HG03280 (cell line): ENCODE data around the gene RERE.
A peak's percentile ranks its signal among the peaks of the same experiment; 100 is the strongest.
"Not testable (repeated sequence)": the region's sequence is repeated elsewhere in the genome, so short reads cannot be mapped to it uniquely, and the experiment has no call there.

Source experiments
- ATAC-seq: cut with Tn5 transposase; IDR thresholded peaks from one replicate; pipeline ENCODE4 v1.9.1; 2021; ENCODE audit warnings: mild to moderate bottlenecking, moderate library complexity; ENCODE audit not compliant: unreplicated experiment

The RERE gene

GRCh38 chr1:8525558-8526275 lies 291.7 kb downstream of the RERE start:
- ATAC-seq = no peak

GRCh38 chr1:8525216-8525557 lies 292.3 kb downstream of the RERE start:
- ATAC-seq = no peak

GRCh38 chr1:8524627-8525157 lies 292.7 kb downstream of the RERE start:
- ATAC-seq = no peak

- no peak for ATAC-seq
These were observed 293.7 kb downstream of the RERE start for GRCh38 chr1:8523666-8524206.

- no peak for ATAC-seq
These were observed 296.9 kb downstream of the RERE start for GRCh38 chr1:8520483-8520966.

DNA sequence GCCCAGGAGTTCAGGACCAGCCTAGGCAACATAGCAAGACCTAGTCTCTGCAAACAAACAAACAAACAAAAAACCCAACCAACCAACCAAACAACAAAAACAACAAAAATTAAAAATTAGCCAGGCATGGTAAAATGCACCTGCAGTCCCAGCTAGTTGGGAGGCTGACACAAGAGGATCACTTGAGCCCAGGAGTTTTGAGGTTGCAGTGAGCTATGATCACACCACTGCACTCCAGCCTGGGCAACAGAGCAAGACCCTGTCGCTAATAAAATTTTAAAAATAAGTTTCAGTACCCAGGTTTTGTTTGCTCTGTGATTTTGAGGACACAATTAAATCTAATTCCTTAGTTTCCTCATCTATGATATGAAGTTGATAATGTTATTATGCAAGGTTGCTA lies 298.3 kb downstream of the RERE start:
- ATAC-seq = no peak

GRCh38 chr1:8518490-8518801 lies 299.0 kb downstream of the RERE start:
- ATAC-seq = no peak

DNA sequence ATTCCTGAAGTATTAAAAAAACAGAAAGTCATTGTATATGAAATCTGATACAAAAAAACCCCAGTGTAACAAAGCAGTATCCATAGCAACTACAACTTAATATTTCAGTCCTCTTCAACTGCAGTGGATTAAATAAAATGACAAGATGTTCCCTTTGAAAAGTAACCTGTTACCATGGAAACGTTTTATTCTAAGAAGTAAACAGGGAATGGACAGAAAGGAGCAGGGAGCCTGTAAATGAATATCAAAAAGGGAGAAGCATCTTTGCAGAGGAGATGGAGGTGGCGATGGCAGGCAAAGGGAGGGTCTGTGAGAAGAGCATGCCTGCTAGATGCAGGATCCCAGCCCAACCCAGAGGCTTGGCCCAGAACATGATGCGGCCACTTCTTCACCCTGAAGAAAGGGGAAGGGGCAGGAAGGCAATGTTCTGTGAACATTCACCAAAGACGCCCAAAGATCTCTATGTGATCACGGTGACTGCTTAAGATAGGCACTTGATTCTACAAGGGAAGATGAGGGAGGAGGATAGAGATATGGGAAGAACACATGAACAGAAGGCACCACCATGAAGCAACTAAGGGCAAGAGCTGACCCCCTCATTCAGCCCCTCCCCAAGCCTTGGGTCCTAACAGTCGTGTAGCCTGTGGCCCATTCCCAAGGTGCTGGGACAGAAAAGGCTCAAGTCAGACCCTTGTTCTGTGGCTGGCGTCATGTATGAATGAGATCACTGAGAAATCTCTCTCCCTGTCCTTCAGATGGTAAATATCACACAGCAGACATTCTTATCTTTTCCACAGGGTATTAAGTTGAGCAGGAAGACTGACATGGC lies 299.6 kb downstream of the RERE start:
- no peak for ATAC-seq

GRCh38 chr1:8516793-8517556 lies 300.5 kb downstream of the RERE start:
- no peak for ATAC-seq

DNA sequence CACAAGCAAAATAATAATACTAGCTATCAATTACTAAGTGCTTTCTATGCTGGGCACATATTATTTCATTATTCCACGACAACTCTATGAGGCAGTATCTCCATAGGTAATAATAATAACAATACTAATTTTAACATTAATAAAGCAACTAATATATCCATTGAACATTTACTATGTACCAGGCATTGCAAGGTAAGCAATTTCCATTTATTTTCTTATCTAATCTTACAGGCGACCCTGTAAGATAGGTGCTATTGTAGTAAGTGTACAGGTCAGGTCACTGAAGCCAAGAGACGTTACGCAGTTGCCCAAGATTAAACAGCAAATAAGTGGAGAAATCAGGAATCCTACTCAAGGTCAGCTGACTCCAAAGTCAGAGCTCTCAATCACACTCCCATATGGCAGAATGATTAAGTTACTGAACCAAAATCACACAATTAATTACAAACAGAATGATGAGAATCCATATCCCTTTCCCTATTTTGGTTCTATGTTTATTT lies 301.1 kb downstream of the RERE start:
- no peak for ATAC-seq

DNA sequence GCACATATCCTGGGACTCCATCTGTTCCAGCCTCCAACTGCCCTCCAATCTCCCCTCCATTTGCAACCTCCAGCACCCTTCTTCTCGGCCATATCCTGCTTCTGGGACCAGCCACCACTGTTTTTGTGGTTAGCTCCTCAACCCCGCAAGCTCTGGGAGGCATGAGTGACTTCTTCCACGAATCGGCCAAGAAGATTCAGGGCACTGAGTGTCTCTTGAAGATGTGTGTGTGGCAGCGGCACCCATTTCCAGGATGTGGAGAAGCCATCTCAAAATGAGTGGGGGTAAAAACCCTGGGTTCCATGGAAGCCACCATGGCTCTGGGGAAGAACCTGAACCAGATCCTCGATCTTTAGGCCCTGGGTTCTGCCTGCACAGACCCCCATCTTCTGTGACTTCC lies 304.9 kb downstream of the RERE start:
- no peak for ATAC-seq

DNA sequence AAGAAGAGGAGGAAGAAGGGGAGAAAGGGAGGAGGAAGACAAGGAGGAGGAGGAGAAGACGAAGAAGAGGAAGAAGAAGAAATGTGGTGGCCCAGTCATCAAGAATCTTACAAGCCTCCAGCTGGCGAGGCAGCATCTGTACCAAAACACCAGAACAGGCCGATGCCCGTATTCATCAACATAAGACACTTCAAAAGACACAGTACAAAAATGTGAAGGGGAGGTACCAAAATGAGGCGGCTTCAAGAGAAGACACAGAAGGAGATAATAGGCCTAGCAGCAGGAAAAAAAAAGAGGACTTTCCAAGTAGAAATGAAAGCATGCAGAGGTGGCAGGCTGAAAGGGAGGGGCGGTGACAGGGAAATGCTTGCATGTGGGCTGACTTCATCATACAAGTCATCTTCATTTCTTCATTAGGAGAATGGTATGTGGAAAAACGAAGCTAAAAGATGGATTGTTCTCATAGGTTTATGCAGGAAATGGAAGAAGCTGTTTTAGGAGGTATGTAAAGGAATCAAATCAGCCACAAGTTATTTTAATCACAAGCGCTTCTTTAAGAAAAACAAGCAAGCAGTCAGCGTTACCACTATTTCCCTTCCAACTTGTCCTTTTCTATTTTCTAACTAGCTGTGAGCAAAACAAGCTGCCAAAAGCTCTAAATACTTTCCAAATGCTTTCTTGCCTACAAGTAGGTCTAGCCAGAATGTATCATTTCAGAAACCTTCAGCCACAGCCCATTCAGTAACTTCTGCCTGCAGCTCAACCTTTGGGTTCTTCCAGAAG lies 307.2 kb downstream of the RERE start:
- ATAC-seq = no peak

DNA sequence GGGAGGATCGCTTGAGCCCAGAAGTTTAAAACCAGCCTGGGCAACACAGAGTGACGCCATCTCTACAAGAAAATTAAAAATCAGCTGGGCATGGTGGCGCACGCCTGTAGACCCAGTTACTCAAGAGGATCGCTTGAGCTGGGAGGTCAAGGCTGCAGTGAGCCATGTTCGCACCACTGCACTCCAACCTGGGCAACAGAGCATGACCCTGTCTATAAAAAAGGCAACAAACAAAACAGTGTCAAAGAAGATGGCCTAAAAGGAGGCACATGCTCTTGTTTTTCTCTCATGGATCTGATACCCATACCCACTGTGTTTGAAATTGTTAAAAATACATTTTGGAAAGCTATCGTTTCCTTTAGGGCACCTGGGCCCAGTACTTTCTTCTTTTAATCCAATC lies 307.9 kb downstream of the RERE start:
- no peak for ATAC-seq

GRCh38 chr1:8506995-8507615 lies 310.3 kb downstream of the RERE start:
- no peak for ATAC-seq

DNA sequence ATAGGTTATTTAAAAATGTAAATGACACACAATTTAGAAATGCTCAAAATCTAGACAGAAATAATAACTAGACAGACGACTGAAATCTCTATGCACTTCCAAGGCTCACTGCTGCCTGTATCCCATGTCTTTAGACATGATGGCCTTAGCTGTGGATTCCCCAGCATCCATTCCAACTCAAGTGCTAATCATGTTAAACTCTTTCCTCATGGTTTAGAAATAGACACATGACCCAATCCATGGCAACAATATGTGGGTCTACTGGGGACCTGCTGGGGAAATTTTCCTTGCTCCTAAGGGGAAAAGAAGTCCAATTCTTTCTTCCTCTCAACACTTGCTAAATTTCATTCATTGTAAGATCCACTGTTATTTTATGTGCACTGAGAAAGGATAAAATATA lies 311.0 kb downstream of the RERE start:
- no peak for ATAC-seq

GRCh38 chr1:8503842-8504241 lies 313.6 kb downstream of the RERE start:
- ATAC-seq = no peak

DNA sequence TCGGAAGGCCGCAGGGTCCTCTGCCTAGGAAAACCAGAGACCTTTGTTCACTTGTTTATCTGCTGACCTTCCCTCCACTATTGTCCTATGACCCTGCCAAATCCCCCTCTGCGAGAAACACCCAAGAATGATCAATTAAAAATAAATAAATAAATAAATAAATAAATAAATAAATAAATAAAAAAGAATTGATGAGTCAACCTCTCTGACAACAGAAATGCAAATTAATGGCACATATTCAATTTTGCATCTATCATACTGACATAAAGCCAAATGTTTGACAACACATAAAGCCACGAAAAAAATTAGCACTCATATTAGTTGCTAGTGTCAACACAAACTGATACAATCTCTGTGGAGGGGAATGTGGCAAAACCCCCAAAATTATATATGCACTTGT lies 314.5 kb downstream of the RERE start:
- not testable (repeated sequence) for ATAC-seq

DNA sequence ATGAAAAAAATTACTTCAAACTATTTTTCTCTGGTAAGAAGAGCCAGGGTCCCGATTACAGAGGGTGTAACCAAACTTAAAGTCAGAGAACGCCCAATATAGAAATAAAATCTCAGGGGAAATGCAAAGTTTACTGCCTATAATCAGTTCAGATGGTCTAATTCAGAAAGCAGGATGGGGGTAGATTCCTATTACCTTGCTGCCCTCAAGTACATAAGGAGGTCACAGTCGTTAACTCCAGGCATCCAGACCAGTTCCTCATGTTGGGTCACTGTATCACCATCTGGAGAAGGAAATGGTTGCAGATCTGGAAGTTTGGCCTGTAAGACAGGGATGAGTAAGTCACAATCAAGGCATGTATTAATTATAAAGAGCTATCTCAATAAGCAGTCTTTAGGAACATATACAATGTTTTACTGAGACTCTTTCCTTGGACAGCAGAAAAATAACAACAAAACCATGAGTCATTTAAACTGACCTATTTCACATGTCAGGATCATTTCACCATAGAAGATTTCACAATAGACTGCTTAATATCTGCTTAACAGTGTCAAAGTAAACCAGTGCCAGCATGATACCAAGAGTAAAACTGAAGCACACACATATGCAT lies 320.1 kb downstream of the RERE start:
- no peak for ATAC-seq

- peak; percentile 53 for ATAC-seq
These were observed 321.0 kb downstream of the RERE start for GRCh38 chr1:8496473-8496872.
